ENCODE data around the gene HP1BP3.
"Not testable (repeated sequence)": the region's sequence is repeated elsewhere in the genome, so short reads cannot be mapped to it uniquely, and the experiment has no call there.

Gene HP1BP3

DNA sequence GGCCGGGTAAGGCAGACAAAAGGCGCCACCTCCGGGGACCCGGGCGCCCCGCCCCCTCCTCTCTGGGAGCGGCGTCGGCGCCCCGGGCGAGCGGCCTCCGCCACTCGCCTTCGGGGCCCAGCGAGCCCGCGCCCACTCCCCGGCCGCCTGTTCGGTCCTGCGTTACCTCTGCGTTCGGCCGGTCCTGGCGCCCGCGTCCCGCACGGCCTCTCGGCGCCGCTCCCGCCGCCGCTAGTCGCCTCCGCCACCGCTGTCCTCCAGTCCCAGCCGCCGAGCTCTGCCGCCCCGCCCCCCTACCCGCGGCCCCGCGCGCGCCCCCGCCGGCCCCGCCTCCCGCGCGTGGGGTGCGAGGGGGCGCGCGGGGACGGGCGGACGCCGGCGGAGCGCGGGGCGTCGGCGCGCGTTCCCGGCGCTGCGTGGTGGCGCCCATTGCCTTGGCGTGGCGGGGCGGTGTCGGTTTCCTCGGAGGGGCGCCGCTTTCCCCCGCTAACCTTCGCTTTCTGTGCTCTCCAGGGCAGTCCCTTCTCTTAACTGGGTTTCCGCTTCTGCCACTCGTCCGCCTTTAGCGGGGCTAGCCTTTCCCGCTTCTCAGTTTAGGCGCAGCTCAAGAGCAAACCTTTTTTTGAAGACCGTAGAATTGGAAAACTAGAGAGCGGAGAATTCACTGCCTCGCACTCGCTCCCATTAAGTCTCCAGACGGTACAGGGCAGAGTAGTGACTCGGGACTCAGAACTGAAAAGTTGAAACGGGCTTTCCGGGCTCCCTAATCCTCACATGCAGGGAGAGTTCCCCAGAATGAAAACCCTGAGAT lies at the start of gene HP1BP3:
HP1BP3 (minus strand) TSS at position 279 of the 811 bp plus-strand sequence. CDS start 6,867 bp downstream, outside the sequence.
- DNase-seq (ENCODE audit: low spot score), result peak; percentile 81

GRCh38 chr1:20836230-20836629 lies 49.1 kb upstream of the HP1BP3 start:
- DNase-seq (ENCODE audit: low spot score), result no peak

DNA sequence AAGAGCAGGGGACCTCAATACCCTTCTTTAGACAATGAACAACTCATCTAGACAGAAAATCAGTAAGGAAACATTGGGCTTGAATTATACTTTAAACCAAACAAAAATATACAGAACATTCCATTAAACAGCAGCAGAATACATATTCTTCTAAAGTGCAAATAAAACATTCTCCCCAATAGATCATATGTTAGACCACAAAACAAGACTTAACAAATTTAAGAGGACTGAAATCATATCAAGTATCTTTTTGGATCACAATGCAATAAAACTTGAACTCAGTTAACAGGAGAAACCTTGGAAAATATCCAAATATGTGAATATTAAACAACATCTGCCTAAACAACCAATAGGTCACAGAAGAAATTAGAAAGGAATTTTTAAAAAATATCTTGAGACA lies 47.7 kb upstream of the HP1BP3 start:
- no peak for DNase-seq (ENCODE audit: low spot score)

- no peak for DNase-seq (ENCODE audit: low spot score)
Measured at GRCh38 chr1:20834192-20834591, 47.1 kb upstream of the HP1BP3 start.

DNA sequence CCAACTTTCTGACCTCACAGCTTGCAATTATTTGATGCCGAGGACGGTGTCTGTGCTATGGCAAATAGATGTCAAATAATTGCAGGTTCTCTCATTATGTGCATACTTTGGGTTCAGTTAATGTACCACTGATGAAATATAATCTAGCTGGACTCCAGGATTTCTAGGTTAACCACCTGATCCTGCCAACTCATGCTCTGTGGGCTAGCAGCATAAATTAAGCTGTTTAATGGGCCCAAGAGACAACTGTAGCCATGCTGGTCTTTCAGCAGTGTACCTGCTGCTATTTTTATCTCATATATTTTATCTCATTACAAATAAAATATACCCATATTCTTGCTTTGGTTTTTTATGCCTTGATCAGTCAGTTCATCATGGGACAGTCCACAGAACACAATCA lies 43.3 kb upstream of the HP1BP3 start:
- no peak for DNase-seq (ENCODE audit: low spot score)

DNA sequence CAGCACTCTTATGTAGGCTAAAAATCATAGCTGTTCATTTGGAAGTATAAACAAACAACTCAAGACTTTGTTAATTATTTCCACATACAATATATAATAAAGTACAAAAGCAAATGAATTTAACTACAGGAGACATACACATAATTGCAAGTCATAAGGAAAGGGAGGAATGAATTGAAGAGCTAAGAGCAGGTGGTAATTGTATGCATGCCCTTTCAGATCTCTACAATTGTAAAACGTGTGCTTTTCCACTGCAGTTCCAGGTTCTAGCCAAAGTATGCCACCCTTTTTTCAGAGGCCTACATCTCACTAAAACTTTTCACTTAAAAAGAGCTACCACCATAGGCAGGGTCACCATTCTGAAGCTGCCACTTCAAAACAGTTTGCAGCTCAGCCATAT lies 42.8 kb upstream of the HP1BP3 start:
- no peak for DNase-seq (ENCODE audit: low spot score)

- no peak for DNase-seq (ENCODE audit: low spot score)
Measured at GRCh38 chr1:20829531-20829930, 42.4 kb upstream of the HP1BP3 start.

DNA sequence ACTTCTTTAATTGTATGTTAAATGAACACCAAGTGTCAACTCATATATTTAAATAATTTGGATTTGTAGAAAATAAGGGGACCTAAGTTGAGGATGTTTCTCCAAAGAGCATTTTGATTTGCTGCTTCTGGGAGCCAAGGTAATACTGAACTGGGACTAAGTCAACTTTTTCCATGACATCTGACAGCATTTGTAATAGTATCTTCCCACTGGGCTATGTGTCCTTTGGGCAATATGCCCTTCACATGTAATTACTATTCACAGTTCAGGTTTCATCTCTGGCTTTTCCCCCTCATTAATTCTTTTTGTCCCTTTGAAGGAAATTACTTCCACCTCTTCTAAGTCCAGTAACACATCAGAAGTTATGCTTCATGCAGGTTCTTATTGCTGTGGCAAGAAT lies 36.7 kb upstream of the HP1BP3 start:
- DNase-seq (ENCODE audit: low spot score), result no peak

DNA sequence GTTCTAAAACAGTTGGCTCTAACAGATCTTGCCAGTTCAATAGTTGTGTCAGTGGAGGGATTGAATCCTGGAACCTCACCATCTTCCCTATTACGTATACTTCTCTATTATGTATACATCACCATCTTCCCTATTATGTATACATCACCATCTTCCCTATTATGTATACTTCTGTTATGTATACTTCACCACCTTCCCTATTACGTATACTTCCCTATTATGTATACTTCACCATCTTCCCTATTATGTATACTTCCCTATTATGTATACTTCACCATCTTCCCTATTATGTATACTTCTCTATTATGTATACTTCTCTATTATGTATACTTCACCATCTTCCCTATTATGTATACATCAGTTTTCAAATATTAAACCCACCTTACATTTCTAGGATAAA lies 34.4 kb upstream of the HP1BP3 start:
- DNase-seq (ENCODE audit: low spot score), result no peak

DNA sequence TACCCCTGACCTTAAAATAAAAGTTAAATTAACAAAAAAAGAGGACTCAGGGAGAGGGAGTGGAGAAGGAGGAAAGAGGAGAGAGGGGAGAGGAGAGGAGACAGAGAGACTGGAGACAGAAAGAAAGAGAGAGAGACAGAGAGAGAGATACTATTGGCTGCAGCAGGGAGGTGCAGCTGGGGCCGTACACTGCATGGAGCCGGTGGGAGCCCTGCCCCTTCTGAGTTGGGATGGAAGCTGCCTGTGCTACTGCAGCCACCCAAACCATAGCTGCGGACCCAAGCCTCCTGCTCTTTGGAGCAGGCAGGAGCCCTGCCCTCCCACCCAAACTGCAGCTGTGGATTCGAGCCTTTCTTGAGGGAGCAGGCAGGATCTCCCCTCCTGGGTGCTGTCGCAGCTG lies 32.7 kb upstream of the HP1BP3 start:
- no peak for DNase-seq (ENCODE audit: low spot score)

- DNase-seq (ENCODE audit: low spot score), result no peak
Measured at GRCh38 chr1:20814534-20814871, 27.4 kb upstream of the HP1BP3 start.

- DNase-seq (ENCODE audit: low spot score), result no peak
Measured at GRCh38 chr1:20811916-20812315, 24.8 kb upstream of the HP1BP3 start.

DNA sequence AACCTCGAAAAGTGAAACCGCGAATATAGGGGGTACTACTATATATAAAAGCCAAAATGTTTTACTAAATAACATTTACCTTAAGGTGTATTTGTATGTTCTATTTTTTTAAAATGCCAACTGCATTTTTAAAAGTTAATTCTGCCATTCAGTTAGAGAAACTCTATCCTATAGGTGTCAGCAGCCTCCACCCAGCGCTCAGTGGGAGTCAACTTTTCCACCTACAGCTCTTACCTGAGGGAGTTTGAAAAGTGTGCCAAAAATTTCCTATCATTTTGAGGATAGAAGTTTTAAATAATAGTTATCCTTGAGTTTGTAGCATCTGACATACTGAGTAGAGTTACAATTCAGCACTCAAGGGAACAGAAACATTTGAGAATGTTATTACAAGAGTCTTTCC lies 6.1 kb upstream of the HP1BP3 start:
- no peak for DNase-seq (ENCODE audit: low spot score)

DNA sequence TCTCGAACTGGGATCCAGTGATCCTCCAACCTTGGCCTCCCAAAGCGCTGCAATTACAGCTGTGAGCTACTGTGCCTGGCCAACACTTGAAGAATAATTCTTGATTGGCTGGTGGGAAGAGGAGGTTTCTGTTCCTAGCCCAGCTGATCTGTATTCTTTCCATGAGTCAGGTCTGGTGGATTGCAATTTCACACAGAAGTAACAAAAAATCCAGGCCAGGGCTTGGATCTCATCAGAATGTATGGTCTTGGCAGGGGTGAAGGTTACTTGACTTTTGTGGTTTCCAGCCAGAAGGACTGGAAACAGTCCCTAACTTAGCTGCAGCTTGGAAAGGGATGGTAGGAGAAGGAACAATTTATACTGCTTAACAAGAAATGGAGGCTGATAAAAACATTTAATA lies 5.1 kb upstream of the HP1BP3 start:
- no peak for DNase-seq (ENCODE audit: low spot score)

- no peak for DNase-seq (ENCODE audit: low spot score)
Measured at GRCh38 chr1:20790785-20791184, 3.7 kb upstream of the HP1BP3 start.

- DNase-seq (ENCODE audit: low spot score), result not testable (repeated sequence)
Measured at GRCh38 chr1:20789598-20789997, 2.5 kb upstream of the HP1BP3 start.

DNA sequence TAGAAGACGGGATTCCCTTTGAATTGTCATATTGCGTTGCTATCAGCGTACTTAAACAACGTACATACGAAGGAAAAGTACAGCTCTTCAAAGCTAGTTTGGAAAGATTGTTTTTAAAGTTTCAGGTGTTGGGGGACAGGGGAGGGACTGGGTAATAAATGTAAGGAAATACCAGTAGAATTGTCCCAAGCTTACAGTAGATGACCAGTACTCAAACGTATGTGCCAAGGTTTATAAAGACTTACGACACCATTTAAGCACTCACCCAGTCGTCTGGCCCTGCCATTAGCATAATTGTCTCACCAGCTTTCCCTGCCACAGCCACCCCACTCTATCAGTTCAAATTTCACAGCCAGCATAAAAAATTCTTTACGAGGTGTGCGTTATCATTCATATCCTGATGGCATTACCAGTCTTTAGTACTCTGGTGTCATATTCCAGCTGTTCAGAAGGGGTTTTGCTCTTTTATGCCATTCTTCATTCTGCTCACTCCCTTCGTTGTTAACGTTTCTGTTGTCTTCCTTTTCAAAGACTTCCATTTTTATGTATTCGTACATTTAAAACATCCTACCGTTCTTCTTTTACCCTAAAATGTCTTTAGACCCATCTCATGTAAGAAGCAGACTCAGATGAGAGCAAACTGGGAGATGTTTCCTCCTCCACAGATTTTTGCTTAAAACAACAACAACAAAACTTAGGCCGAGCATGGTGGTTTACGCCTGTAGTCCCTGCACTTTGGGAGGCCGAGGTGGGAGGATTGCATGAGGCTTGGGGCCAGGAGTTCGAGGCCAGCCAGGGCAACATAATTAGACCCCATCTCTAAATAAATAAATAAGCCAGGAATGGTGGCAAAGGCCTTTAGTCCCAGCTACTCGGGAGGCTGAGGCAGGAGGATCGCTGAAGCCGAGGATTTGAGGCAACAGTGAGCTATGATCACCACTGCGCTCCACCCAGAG lies 1.0 kb upstream of the HP1BP3 start:
- peak; percentile 68 for DNase-seq (ENCODE audit: low spot score)

- DNase-seq (ENCODE audit: low spot score), result peak; percentile 91
Measured at GRCh38 chr1:20786253-20787028, 666 bp downstream of the HP1BP3 start.

GRCh38 chr1:20785907-20786252 lies 1.2 kb downstream of the HP1BP3 start:
- DNase-seq (ENCODE audit: low spot score), result peak; percentile 53

DNA sequence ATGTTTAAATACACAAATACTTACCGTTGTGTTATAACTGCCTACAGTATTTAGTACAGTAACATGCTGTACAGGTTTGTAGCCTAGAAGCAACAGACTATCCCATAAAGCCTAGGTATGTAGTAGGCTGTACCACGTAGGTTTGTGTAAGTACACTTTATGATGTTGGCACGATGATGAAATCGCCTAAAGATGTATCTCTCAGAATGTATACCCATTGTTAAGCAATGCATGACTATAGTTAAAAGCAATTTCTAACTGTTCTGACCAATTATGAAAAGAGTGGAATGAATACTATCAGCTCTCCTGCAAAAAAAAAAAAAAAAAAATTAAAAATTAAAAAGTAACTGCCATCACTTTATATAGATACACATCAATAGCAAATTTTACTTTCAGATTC lies 11.4 kb downstream of the HP1BP3 start:
- no peak for DNase-seq (ENCODE audit: low spot score)

DNA sequence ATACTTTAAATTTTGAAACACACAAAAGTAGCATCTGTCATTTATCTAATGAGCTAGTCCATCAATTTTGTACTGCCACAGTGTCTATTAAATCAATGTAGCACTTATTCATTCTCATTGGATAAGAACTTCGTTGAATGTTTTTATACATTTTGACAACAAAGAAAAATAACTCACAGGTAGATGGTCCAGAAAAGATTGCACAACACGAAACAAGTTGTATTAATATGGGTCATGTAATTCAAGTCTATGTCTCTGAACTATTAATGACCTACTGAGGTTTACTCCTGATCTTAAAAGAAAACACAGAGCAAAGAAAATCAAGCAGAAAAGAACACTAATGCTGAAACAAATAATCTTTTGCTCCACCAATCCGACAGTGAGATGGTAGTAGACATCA lies 15.3 kb downstream of the HP1BP3 start:
- no peak for DNase-seq (ENCODE audit: low spot score)

DNA sequence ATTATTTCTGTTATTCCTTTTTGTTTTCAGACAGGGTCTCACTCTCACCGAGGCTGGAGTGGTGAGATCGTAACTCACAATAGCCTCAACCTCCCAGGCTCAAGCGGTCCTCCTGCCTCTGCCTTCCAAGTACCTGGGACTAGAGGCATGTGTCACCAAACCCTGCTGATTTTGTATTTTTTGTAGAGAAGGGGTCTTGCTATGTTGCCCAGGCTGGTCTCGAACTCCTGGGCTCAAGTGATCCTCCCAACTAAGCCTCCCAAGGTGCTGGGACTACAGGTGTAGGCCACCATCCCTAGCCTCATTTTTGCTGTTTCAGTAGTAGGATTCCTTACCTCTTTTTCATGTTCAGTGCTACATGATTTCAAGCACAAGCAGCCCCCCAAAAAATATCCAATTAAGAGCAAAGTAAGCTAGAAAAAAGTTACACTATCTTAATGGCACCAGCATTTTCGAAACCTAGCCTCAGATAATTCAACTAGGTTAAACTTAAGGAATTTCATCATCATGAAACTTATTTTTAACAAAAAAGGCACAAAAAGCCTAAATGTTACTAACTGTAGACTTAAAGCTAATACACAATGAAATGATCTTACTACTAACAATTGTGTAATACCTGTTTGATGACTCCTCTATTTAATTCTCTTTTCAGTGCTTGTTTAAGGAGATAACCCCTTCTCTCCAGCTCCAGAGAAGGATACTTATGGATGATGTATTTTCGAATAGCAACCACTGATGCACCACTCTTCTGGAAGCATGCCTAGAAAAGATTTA lies 16.6 kb downstream of the HP1BP3 start:
- DNase-seq (ENCODE audit: low spot score), result no peak

All from SW480 (cell line).